Muscle layer of colon (tissue), 2 donors: Measurements from ENCODE around the gene FNDC10.
"Not testable (repeated sequence)": the region's sequence is repeated elsewhere in the genome, so short reads cannot be mapped to it uniquely, and the experiment has no call there.

Experiments
- H3K27ac ChIP-seq: one replicate; pipeline ENCODE4 v1.7.0; 2013; ENCODE audit warnings: low read depth, mild to moderate bottlenecking, low read length, moderate library complexity
- H3K27me3 ChIP-seq, 2 donors: one replicate each; pipeline ENCODE4 v1.7.0; 2013; ENCODE audit warnings: low read length in 2 of 2, mild to moderate bottlenecking in 2 of 2; ENCODE audit not compliant: insufficient read depth in 2 of 2, control insufficient read depth in 1 of 2
- H3K36me3 ChIP-seq: one replicate; pipeline ENCODE4 v1.7.0; 2013; ENCODE audit warnings: mild to moderate bottlenecking, low read length; ENCODE audit not compliant: insufficient read depth
- H3K4me1 ChIP-seq: one replicate; pipeline ENCODE4 v1.7.0; 2013; ENCODE audit warnings: mild to moderate bottlenecking, low read length; ENCODE audit not compliant: insufficient read depth
- H3K4me3 ChIP-seq, 2 donors: one replicate each; pipeline ENCODE4 v1.7.0; 2013; ENCODE audit warnings: low read length in 2 of 2, low read depth in 1 of 2, mild to moderate bottlenecking in 1 of 2, moderate library complexity in 1 of 2
- H3K9ac ChIP-seq: one replicate; pipeline ENCODE4 v1.7.0; 2013; ENCODE audit warnings: low read length
- H3K9me3 ChIP-seq: one replicate; pipeline ENCODE4 v1.7.0; 2013; ENCODE audit warnings: mild to moderate bottlenecking, low read length
- donor health status: abdominal sarcoma.
- donor health status: Adenocarcinoma of cecum.

FNDC10 gene

GRCh38 chr1:1599030-1599934 lies 653 bp downstream of the FNDC10 start:
- no peaks in the 10 kb centered on the region for H3K4me1 ChIP-seq
- H3K36me3 ChIP-seq, result no peaks in the 10 kb centered on the region
- H3K27ac ChIP-seq, result no peak overlapping the region
- no peaks in the 10 kb centered on the region for H3K9me3 ChIP-seq
- no peak overlapping the region for H3K4me3 ChIP-seq
- no peak overlapping the region for H3K9ac ChIP-seq
- peaks cover 18 to 55% of the 10 kb centered on the region in 2 donors for H3K27me3 ChIP-seq

DNA sequence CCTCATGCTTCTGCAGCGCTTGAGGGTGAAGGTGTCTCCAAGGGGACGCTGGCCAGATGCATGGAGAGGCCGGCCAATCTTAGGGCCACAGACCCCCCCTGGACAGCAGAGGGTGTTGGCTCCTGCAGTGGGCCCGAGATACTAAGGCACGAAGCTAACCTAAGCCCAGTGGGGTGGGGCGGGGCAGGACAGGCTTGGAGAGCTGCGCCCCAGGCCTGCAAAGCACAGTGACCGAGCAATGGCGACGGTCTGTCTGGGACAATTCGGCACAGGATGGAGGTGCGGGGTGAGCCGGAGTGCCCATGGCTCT lies 1.3 kb downstream of the FNDC10 start:
- Histone ChIP-seq H3K4me3 (no peak overlapping the region), H3K27me3 (peaks cover 18 to 50% of the 10 kb centered on the region in 2 donors), H3K36me3 (no peaks in the 10 kb centered on the region), H3K9ac (no peak overlapping the region), H3K27ac (no peak overlapping the region), H3K9me3 (no peaks in the 10 kb centered on the region), H3K4me1 (no peaks in the 10 kb centered on the region)

GRCh38 chr1:1598051-1598719 lies 1.8 kb downstream of the FNDC10 start:
- no peak overlapping the region for H3K27ac ChIP-seq
- no peaks in the 10 kb centered on the region for H3K36me3 ChIP-seq
- H3K4me1 ChIP-seq, result no peaks in the 10 kb centered on the region
- no peak overlapping the region for H3K4me3 ChIP-seq
- H3K9ac ChIP-seq, result no peak overlapping the region
- H3K9me3 ChIP-seq, result no peaks in the 10 kb centered on the region
- peaks cover 18 to 45% of the 10 kb centered on the region in 2 donors for H3K27me3 ChIP-seq

- Histone ChIP-seq H3K27me3 (peaks cover 18 to 45% of the 10 kb centered on the region in 2 donors), H3K4me3 (no peak overlapping the region), H3K9ac (no peak overlapping the region), H3K4me1 (no peaks in the 10 kb centered on the region), H3K36me3 (no peaks in the 10 kb centered on the region), H3K27ac (no peak overlapping the region), H3K9me3 (no peaks in the 10 kb centered on the region)
Measured at GRCh38 chr1:1597275-1597930, 2.5 kb downstream of the FNDC10 start.

DNA sequence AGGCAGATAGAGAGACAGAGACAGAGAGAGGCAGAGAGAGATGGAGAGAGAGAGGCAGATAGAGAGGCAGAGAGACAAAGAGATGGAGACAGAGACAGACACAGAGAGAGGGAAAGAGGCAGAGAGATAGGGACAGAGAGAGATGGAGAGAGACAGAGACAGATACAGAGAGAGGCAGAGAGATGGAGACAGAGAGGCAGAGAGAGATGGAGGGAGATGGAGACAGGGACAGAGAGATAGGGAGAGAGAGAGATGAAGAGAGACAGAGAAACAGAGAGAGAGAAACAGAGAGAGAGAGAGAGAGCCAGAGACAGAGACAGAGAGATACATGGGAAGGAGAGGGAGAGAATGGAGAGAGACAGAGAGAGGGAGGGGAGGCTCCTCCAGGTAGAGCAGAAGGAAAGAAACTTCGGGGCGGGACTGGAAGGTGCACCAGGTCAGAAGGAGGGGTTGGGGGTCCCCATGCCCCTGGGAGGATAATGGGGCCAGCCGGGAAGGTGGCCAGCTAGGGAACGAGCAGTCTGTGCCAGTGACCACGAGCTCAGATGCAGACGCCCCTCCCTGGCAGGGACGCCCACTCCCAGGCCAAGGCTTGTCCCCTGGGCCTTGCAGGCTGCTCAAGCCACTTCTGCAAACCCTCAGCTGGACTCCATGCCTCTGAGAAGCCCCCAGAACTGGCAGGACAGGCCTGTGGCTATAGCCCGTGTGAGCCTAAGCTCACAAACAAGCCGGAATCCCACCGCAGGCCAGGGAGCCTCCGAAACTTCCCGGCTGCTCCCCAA lies 3.3 kb downstream of the FNDC10 start:
- Histone ChIP-seq H3K9ac (no peak overlapping the region), H3K4me1 (no peaks in the 10 kb centered on the region), H3K4me3 (no peak overlapping the region), H3K27ac (no peak overlapping the region), H3K36me3 (no peaks in the 10 kb centered on the region), H3K9me3 (no peaks in the 10 kb centered on the region), H3K27me3 (peaks cover 18 to 41% of the 10 kb centered on the region in 2 donors)

- not testable (repeated sequence) for H3K36me3 ChIP-seq, H3K4me1 ChIP-seq, H3K9me3 ChIP-seq, H3K4me3 ChIP-seq, H3K9ac ChIP-seq, H3K27ac ChIP-seq
- H3K27me3 ChIP-seq, result peaks cover 14 to 27% of the 10 kb centered on the region in 2 donors
Measured at GRCh38 chr1:1595341-1595740, 4.6 kb downstream of the FNDC10 start.

DNA sequence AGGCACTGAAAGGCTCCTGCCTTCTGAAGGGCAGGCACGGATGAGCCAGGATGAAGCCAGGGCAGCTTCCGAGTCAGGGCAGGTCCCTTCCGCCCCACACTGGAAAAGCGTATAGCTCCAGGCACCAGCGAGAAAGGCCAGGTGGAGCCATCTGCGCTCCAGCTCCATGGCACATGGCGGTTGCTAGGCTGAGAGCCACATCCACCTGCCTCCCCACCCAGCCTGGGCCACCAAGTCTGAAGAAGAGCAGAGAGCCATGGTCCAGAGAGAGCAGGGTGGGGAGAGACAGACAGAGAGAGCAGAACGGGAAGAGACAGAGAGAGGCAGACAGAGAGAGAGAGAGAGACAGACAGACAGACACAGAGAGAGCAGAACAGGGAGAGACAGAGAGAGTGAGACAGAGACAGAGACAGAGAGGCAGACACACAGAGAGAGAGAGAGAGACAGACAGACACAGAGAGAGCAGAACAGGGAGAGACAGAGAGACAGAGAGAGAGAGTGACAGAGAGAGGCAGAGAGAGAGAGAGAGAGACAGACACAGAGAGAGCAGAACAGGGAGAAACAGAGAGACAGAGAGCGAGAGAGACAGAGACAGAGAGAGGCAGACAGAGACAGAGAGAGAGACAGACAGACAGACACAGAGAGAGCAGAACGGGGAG lies 5.2 kb downstream of the FNDC10 start:
- Histone ChIP-seq H3K9ac (no peak overlapping the region), H3K9me3 (no peaks in the 10 kb centered on the region), H3K4me3 (no peak overlapping the region), H3K27me3 (peaks cover 14 to 25% of the 10 kb centered on the region in 2 donors), H3K4me1 (no peaks in the 10 kb centered on the region), H3K36me3 (no peaks in the 10 kb centered on the region), H3K27ac (no peak overlapping the region)

- no peaks in the 10 kb centered on the region for H3K36me3 ChIP-seq
- H3K27ac ChIP-seq, result no peak overlapping the region
- no peaks in the 10 kb centered on the region for H3K4me1 ChIP-seq
- no peak overlapping the region for H3K9ac ChIP-seq
- peaks cover 14 to 20% of the 10 kb centered on the region in 2 donors for H3K27me3 ChIP-seq
- no peak overlapping the region for H3K4me3 ChIP-seq
- no peaks in the 10 kb centered on the region for H3K9me3 ChIP-seq
Measured at GRCh38 chr1:1593834-1594601, 5.9 kb downstream of the FNDC10 start.

DNA sequence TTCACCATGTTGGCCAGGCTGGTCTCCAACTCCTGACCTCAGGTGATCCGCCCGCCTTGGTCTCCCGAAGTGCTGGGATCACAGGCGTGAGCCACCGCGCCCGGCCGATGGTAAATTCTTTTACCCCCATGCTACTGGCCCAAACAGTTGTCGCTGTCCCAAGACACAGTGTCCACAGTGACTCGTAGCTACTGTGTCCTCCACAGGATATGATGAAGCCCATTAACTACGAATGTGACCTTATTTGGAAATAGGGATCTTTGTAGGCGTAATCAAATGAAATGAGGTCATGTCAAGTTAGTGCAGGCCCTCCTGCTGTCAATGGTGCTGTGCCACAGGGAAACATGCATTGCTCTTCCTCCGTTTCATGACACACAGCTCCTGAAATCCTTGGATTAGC lies 8.5 kb downstream of the FNDC10 start:
- Histone ChIP-seq H3K27ac (no peak overlapping the region), H3K9ac (no peak overlapping the region), H3K4me3 (no peak overlapping the region), H3K4me1 (no peaks in the 10 kb centered on the region), H3K36me3 (no peaks in the 10 kb centered on the region), H3K9me3 (no peaks in the 10 kb centered on the region), H3K27me3 (peaks cover 1 to 8% of the 10 kb centered on the region in 2 donors)

DNA sequence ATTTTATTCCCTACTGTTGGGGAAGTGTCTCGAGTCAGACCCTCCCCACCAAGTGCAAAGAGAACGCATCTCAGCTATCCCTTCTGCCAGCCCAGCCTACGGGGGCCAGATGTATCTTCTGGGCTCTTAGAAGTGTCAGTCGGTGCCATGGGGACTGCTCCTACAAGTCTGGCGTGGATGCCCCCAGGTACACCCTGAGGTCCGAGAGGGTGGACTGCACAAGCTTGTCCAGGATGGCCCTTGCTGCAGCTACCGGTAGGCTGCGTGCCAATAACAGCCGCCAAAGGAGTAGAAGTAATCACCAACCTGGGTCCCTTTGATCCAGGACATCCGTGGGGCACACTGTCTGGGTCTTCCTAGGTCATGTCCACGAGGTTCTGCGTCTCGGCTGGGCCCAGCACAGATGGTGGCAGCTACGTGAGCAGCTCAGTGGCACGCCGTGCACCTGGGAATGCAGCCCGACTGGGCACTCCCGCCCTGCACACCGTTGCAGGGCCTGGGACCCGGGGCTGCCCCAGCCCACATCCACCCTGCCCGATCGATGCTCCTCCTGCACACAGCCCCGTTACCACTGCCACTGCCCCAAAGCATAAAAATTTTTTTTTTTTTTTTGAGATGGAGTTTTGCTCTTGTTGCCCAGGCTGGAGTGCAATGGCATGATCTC lies 16.5 kb downstream of the FNDC10 start:
- Histone ChIP-seq H3K4me3 (no peak overlapping the region), H3K9ac (no peak overlapping the region), H3K36me3 (no peaks in the 10 kb centered on the region), H3K27ac (no peak overlapping the region), H3K4me1 (no peaks in the 10 kb centered on the region), H3K9me3 (no peaks in the 10 kb centered on the region), H3K27me3 (peaks cover 0 to 14% of the 10 kb centered on the region in 2 donors)
